Psoas muscle (tissue), 8 donors: ENCODE data around the gene TOM1. TPM values are rescaled to one million over a fixed set of nuclear protein-coding genes. Genes with fewer than 3 reads are reported as not detected.

Source experiments
- ATAC-seq, 4 donors: fragments of 200-7000 bp; cut with Tn5 transposase; one replicate each; pipeline ENCODE4 v1.9.1; 2020; ENCODE audit warnings: moderate library complexity in 3 of 4, mild to moderate bottlenecking in 2 of 4
- DNase-seq, 2 donors: peaks; one replicate each; pipeline ENCODE4 v3.0.0-alpha.2; 2020
- H3K27ac ChIP-seq: fragments of 200-600 bp; one replicate; pipeline ENCODE4 v1.8.0; 2022
- H3K27me3 ChIP-seq, 3 donors: fragments of 200-600 bp in 1 of 3; one replicate each; pipeline versions ENCODE4 v1.6.1 to v1.8.0; 2013 to 2022; ENCODE audit warnings: low read length in 2 of 3, mild to moderate bottlenecking in 2 of 3, moderate library complexity in 1 of 3; ENCODE audit not compliant: insufficient read depth in 3 of 3
- H3K36me3 ChIP-seq, 2 donors: fragments of 200-600 bp in 1 of 2; one replicate each; pipeline versions ENCODE4 v1.6.1 to v1.8.0; 2013 to 2022; ENCODE audit warnings: low read depth in 1 of 2, mild to moderate bottlenecking in 1 of 2, moderate library complexity in 1 of 2; ENCODE audit not compliant: insufficient read depth in 1 of 2
- H3K4me1 ChIP-seq: fragments of 200-600 bp; one replicate; pipeline ENCODE4 v1.8.0; 2022
- H3K4me3 ChIP-seq: fragments of 200-600 bp; one replicate; pipeline ENCODE4 v1.8.0; 2022; ENCODE audit warnings: mild to moderate bottlenecking
- H3K9me3 ChIP-seq: fragments of 200-600 bp; one replicate; pipeline ENCODE4 v1.8.0; 2022
- WGBS, 3 donors: extraction: QIAGEN DNeasy Blood & Tissue Kit; methylation state at CpG; one replicate each; pipeline versions ENCODE4 v1.1.6 to v1.1.7; 2013; 5-methylcytosine and 5-hydroxymethylcytosine counted together
- intact Hi-C, 2 donors: fragments of 100-400 bp; cut with DNase I; formaldehyde crosslinking; loops; one replicate each; pipeline versions ENCODE4 v1.11.0 to v1.14.2; 2022
- polyA plus RNA-seq, 3 donors: library from polyadenylated mRNA; stranded (reverse); fragments of 200-250 nt; gene quantifications; one replicate each; pipeline ENCODE4 v1.2.3, GENCODE V29; 2013
- total RNA-seq, 4 donors: library from RNA; stranded (reverse); fragmentation: NEBNext Ultra II Directional in 2 of 4; extraction: Animal tissue kit (Norgen Biotek cat#: 25700) in 2 of 4; gene quantifications; one replicate each; pipeline versions ENCODE4 v1.2.1 to v1.2.4, GENCODE V29; 2021 to 2023
- TF ChIP-seq, protein P1 (sequence below): fragments of 200-600 bp; IDR thresholded peaks from one replicate; pipeline ENCODE4 v1.8.0; 2022; ENCODE audit warnings: antibody characterized with exemption
- donor health status: healthy with polysubstance abuse.
- donor health status: DM: no; HTN: no; CAD: no; lungs with moderate emphysema.
- donor health status: Bipolar disorder and iron deficiency.
- donor health status: healthy.
- donor health status: DM: yes; HTN: yes; CAD: no.
- donor health status: DM: no; HTN: no; CAD: no.
- donor health status: DM: no; HTN: no; CAD: no.
- donor health status: DM: yes; HTN: yes; CAD: no.

The TOM1 gene
- total and polyA plus RNA-seq, 7 donors = 69.7 to 187 (median 116) TPM

DNA sequence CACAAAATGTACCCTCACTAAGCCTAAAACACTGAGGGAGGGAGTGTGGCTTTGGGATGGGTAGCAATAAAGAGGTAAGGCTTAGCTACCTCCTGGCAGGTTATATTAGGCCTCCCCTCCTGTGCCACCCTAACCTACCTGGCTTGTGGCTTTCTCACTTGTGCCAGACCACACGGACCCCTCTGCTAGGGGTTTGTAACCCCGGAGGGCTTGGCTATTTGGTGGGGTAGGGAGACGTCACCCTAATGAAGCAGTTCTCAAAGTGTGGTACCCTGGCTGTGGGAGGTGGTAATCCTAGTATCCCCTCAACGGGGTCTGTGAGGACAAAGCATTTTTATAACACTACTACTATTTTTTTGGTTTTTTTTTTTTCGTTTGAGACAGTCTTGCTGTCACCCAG, 91.2 kb downstream of the TOM1 start:
- TF ChIP-seq, protein P1, sequence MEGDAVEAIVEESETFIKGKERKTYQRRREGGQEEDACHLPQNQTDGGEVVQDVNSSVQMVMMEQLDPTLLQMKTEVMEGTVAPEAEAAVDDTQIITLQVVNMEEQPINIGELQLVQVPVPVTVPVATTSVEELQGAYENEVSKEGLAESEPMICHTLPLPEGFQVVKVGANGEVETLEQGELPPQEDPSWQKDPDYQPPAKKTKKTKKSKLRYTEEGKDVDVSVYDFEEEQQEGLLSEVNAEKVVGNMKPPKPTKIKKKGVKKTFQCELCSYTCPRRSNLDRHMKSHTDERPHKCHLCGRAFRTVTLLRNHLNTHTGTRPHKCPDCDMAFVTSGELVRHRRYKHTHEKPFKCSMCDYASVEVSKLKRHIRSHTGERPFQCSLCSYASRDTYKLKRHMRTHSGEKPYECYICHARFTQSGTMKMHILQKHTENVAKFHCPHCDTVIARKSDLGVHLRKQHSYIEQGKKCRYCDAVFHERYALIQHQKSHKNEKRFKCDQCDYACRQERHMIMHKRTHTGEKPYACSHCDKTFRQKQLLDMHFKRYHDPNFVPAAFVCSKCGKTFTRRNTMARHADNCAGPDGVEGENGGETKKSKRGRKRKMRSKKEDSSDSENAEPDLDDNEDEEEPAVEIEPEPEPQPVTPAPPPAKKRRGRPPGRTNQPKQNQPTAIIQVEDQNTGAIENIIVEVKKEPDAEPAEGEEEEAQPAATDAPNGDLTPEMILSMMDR = no peak
- intact Hi-C loops = no loop called here
- DNase-seq (no peak), ATAC-seq (no peak)
- Histone ChIP-seq H3K4me1 (no peaks in the 10 kb centered on the region), H3K27ac (no peak overlapping the region), H3K9me3 (no peaks in the 10 kb centered on the region), H3K4me3 (no peak overlapping the region), H3K27me3 (no peaks in the 10 kb centered on the region), H3K36me3 (peaks cover 0 to 84% of the 10 kb centered on the region in 2 donors)
- WGBS, 3 donors = 82 to 89% (median 83%) methylated on average over 5 of the region's 5 CpGs

DNA sequence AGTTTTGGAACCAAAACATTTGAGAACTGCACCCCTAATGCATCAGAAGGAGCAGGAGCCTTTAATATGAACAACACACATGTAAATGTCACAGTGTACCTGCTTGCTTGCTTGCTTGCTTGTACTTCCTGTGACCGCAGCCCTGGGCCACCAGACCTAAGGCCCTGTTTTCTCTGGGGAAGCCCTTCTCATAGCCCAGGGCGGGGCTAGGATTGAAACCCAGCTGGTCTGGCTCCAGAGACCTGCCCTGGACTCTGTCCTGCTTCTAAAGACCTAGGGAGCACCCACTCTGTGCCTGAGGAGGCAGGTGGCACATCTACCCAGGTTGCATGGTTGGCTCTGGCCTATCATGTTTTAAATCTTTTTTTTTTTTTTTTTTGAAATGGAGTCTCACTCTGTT, 92.7 kb downstream of the TOM1 start:
- DNase-seq (no peak), ATAC-seq (no peak)
- no peaks in the 10 kb centered on the region for H3K27me3 ChIP-seq
- intact Hi-C loops = no loop called here
- no peaks in the 10 kb centered on the region for H3K9me3 ChIP-seq
- peaks cover 0 to 70% of the 10 kb centered on the region in 2 donors for H3K36me3 ChIP-seq
- WGBS, 3 donors = 90 to 98% (median 94%) methylated on average over 2 of the region's 2 CpGs
- H3K4me3 ChIP-seq = no peak overlapping the region
- TF ChIP-seq, protein P1 = no peak
- H3K4me1 ChIP-seq = no peaks in the 10 kb centered on the region
- no peak overlapping the region for H3K27ac ChIP-seq

DNA sequence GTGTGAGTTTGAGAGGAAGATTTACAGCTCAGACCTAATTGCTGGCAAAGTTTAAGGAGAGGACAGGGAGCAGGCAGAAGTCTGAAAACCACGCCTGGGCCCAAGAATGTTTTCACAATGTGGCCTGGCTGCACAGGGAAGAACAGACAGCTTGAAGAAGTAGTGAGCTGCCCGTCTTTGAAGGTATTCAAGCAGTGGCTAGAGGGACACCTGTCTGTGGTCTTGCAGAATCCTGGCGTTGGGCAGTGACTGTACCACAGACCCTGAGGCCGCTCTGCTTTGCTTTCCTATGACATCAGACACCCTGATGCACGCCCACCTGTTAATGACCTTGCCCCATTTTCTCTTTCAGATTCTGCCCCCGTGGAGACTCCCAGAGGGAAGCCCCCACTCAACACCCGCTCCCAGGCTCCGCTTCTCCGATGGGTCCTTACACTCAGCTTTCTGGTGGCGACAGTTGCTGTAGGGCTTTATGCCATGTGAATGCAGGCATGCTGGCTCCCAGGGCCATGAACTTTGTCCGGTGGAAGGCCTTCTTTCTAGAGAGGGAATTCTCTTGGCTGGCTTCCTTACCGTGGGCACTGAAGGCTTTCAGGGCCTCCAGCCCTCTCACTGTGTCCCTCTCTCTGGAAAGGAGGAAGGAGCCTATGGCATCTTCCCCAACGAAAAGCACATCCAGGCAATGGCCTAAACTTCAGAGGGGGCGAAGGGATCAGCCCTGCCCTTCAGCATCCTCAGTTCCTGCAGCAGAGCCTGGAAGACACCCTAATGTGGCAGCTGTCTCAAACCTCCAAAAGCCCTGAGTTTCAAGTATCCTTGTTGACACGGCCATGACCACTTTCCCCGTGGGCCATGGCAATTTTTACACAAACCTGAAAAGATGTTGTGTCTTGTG, 93.7 kb downstream of the TOM1 start:
- ATAC-seq = no peak
- intact Hi-C loops = no loop called here
- Histone ChIP-seq H3K4me3 (no peak overlapping the region), H3K36me3 (peaks cover 0 to 60% of the 10 kb centered on the region in 2 donors), H3K9me3 (no peaks in the 10 kb centered on the region), H3K27ac (no peak overlapping the region), H3K27me3 (no peaks in the 10 kb centered on the region), H3K4me1 (no peaks in the 10 kb centered on the region)
- TF ChIP-seq, protein P1 = no peak
- no peak for DNase-seq
- 78 to 81% (median 80%) methylated on average over 16 of the region's 16 CpGs for WGBS, 3 donors

DNA sequence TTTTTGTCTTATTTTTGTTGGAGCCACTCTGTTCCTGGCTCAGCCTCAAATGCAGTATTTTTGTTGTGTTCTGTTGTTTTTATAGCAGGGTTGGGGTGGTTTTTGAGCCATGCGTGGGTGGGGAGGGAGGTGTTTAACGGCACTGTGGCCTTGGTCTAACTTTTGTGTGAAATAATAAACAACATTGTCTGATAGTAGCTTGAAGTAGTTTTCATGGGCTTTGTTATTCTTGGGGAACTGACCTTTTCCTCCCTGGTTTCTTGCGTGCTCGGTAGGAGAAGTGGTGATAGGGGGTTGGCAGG, 94.3 kb downstream of the TOM1 start:
- Histone ChIP-seq H3K4me1 (no peaks in the 10 kb centered on the region), H3K36me3 (peaks cover 0 to 54% of the 10 kb centered on the region in 2 donors), H3K4me3 (no peak overlapping the region), H3K27me3 (no peaks in the 10 kb centered on the region), H3K9me3 (no peaks in the 10 kb centered on the region), H3K27ac (no peak overlapping the region)
- WGBS, 3 donors = 54 to 69% (median 66%) methylated on average over 4 of the region's 4 CpGs
- intact Hi-C loops = no loop called here
- TF ChIP-seq, protein P1 = no peak
- DNase-seq (no peak), ATAC-seq (no peak)
